HG03066 (cell line): ENCODE measurements around the gene TLR8.
"Not testable (repeated sequence)": the region's sequence is repeated elsewhere in the genome, so short reads cannot be mapped to it uniquely, and the experiment has no call there.

Experiments
- ATAC-seq: cut with Tn5 transposase; IDR thresholded peaks from one replicate; pipeline ENCODE4 v1.9.1; 2021; ENCODE audit warnings: low read depth; ENCODE audit not compliant: unreplicated experiment

Gene TLR8

DNA sequence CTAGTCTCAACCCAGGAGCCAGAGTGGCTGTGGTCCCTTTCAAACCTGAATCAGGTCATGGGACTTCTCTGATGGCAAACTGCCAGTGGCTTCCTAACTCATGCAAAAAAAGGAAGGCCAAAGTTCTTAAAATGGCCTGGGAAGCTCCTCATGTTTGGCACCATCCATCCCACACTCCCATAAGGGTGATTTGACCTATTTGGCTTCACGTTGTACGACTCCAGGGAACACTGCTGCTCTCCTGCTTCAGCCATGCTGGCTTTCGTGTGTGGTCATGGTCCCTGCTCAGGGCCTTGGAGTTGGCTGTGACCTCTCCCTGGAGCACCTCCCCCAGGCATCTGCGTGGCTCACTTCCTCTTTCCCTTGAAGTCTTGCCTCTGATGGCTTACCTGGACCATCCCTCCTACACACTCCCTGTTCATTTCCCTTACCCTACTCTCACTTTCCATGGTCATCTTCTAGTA is 55.7 kb downstream of the TLR8 start:
- ATAC-seq: no peak

DNA sequence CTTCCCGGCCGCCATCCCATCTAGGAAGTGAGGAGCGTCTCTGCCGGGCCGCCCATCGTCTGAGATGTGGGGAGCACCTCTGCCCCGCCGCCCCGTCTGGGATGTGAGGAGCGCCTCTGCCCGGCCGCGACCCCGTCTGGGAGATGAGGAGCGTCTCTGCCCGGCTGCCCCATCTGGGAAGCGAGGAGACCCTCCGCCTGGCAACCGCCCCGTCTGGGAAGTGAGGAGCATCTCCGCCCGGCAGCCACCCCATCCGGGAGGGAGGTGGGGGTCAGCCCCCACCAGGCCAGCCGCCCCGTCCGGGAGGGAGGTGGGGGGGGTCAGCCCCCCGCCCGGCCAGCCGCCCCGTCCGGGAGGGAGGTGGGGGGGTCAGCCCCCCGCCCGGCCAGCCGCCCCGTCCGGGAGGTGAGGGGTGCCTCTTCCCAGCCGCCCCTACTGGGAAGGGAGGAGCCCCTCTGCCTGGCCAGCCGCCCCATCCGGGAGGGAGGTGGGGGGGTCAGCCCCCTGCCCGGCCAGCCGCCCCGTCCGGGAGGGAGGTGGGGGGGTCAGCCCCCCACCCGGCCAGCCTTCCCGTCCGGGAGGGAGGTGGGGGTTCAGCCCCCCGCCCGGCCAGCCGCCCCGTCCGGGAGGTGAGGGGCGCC is 56.9 kb downstream of the TLR8 start:
- not testable (repeated sequence) for ATAC-seq

DNA sequence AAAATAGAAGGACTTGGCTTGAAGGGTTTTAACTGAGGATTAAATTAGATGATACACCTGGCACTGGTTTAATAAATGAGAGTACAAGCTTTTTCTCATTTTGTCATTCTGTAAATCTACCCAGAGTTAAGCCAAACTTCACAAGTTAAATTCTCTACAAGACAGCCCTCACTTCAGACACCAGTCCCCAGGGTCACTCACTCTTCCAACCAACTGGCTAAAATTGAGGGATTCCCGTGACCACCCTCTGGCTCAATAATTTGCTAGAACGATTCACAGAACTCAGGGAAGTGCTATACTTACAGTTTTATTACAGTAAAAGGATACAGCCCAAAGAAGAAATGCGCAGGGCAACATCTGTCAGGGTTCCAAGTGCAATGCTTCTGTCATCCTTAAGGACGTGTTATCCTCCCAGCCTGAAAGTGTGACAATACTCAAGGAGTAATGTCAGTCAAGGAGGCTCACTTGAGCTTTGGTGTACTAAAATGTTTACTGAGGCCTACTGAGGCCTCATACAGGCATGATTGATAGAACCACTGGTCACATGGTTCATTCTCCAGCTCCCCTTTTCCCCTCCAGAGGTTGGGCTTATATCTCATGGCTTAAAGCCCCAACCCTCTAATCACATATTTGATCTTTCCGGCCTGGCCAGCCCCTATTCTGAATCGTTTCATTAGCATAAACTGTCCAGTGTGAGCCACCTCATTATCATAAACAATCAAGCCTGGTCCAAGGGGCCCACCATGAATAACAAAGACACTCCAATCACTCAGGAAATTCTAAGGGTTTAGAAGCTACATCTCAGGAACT is 58.9 kb downstream of the TLR8 start:
- no peak for ATAC-seq

DNA sequence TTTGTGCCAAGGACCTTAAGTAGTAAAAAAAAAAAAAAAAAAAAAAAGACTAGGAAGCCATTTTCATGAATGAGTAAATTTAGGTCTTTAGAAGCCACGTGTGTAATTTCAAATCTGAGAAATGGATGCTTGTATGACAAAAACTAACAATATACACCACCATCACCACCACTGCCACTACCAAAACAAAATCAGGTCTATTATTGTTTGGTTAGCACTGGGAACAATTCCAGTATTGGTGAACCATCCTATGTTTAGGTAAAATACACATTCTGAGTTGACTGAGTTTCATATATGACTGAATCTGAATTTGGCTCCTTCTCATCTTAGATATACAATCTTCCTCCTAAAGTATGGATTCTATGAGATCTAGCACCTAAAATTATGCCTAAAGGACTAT is 59.7 kb downstream of the TLR8 start:
- no peak for ATAC-seq

DNA sequence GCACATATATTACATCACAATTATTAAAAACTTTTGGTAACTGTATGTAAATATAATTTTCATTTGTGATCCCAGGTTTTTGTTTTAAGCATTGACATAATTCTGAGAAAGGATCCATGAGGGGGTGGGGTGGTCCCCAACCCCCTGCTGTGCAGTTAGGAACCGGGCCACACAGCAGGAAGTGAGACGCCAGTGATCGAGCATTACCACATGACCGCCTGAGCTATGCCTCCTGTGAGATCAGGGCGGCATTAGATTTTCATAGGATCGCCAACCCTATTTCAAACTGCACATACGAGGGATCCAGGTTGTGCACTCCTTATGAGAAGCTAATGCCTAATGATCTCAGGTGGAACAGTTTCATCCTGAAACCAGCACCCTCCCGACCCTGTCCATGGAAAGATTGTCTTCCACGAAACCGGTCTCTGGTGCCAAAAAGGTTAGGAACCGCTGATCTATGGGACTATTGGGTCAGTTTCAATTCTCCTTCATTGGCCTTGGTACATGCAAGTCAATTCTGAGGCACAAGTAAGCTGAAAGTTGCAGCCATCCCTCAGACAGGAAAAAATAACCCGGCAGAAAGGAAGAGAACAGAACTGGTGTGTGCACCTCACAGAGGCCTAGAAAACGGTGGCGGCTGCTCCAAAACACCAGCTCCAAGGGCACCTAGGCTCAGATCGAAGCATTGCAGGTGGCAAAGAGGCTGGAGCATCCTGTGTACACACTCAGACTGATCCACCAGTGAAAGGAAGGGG is 61.5 kb downstream of the TLR8 start:
- no peak for ATAC-seq

DNA sequence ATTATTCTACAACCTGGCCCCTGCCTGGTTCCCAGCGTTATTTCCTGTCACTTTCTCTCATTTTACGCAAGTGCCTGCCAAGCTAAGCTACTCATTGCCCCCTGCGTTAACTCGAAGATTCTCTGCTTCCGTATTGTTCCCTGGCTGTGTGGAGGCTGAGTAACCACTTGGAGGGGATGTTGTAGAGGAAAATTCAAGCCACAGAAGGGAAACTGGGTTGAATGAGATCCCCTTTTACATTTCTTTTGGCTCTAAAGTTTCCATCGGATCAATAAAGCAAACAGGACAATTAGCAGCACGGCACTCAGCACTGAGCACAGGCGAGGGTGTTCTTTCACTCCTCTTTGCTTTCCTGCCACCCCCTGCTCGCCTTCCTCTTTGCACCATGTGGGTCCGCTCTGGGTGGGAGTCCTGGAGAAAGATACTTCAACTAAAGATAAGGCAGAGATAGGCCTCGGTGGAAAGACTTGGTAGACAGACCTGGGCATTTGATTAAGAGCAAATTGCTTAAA is 64.3 kb downstream of the TLR8 start:
- ATAC-seq: no peak

DNA sequence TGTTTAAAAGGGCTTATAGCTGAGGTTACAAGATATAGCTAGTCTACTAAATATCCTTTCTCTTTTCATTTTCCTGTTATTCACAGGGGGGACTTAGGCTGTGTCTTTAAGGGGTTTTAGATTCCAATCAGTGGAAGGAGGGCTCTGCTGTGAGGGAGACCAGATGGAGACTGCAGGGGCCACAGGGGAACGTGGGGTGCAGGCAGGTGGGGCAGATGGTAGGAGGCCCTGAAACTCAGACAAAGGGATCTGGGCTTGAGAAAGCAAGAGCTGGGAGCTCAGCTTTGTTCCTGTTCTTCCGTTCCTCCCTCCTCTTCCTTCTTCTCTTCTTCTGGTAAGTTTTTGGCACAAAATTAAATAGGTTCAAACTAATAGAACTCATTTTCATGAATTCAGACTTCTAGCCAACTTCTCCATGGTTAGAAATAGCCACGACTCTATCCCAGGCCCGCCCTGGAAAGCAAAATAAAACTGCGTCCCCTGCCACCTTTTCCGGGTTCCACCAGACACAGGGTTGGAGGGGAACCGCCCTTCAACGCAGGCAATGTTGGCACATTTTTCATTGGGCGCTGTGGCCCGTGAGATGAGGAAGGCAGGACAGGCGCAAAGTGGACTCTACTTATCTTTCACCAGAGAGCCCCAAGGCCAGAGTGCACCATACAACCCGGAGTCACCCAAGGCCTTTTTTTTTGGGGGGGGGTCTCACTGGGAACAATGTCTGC is 65.0 kb downstream of the TLR8 start:
- no peak for ATAC-seq

DNA sequence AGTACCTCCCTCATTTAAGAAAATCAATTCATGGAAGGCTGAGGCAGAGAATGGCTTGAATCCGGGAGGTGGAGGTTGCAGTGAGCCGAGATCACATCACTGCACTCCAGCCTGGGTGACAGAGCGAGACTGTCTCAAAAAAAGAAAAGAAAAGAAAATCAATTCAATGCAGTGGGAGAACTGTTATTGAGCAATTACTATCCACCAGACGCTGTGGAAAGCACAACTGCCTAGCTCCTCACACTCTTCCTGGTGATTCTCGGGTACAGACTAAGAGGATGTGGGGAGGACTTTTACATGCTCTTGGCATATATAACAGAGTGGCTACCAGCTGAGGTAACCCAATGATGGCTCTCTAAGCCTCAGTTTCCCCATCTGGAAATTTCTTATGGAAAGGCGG is 65.8 kb downstream of the TLR8 start:
- no peak for ATAC-seq
